ENCODE data around the gene MS4A4E.

GRCh38 chr11:60182541-60183330 lies 60.2 kb downstream of the MS4A4E start, which contains the start of gene MS4A6A:
- no peak for TF ChIP-seq CTCF (IDR thresholded peaks at IDR 0.05)
- no peak for TF ChIP-seq EP300 (IDR thresholded peaks at IDR 0.05)
- TF ChIP-seq POLR2A (IDR thresholded peaks at IDR 0.05), result no peak

Measured in suprapubic skin (tissue), 3 donors.